ENCODE data around the gene AQP7. TPM values are rescaled to one million over a fixed set of nuclear protein-coding genes. Genes with fewer than 3 reads are reported as not detected.

The AQP7 gene
- total and polyA plus RNA-seq, 2 donors (not counting 1 experiment from before 2014, with no cell fraction given) = not detected

- H3K9ac ChIP-seq (ENCODE audit: low read length) = no peak overlapping the region
- H3K27me3 ChIP-seq (replicated peaks in 1 of 4; ENCODE audit: control extremely low read depth in 1 of 4, control insufficient read depth in 3 of 4, insufficient read depth in 4 of 4, low read length in 3 of 4) = peaks cover 0 to 3% (median 0%) of the 10 kb centered on the region in 4 experiments
- CTCF ChIA-PET = no interaction called here
- no peak overlapping the region for H3K27ac ChIP-seq (ENCODE audit: low read length in 2 of 2)
- intact Hi-C loops (cut with micrococcal nuclease) = no loop called here
- no peak for ATAC-seq (ENCODE audit: low read depth)
- no peaks in the 10 kb centered on the region for H3K79me2 ChIP-seq (ENCODE audit: control insufficient read depth, insufficient read depth, low read length)
- no peak overlapping the region for H2AFZ ChIP-seq (ENCODE audit: insufficient read depth, low read depth, low read length, poor library complexity, severe bottlenecking)
- no peak overlapping the region for H3K4me2 ChIP-seq (replicated peaks; ENCODE audit: low read depth, low read length, poor library complexity, severe bottlenecking)
- POLR2A ChIA-PET = no interaction called here
- TF ChIP-seq CTCF (IDR thresholded peaks at IDR 0.05) = no peak
- TF ChIP-seq EZH2 (IDR thresholded peaks at IDR 0.05; ENCODE audit: borderline replicate concordance, insufficient read depth, low read depth, low read length, poor library complexity, severe bottlenecking) = no peak
- H3K9me3 ChIP-seq (ENCODE audit: control extremely low read depth in 1 of 3, control insufficient read depth in 2 of 3, insufficient read depth in 1 of 3, low read length in 2 of 3) = no peaks in the 10 kb centered on the region
- no peak for DNase-seq
- no peak overlapping the region for H3K4me3 ChIP-seq (ENCODE audit: control extremely low read depth in 1 of 5, extremely low read depth in 1 of 5, insufficient read depth in 1 of 5, low read depth in 2 of 5, low read length in 4 of 5)
- WGBS (ENCODE audit: insufficient coverage) = 79% methylated on average over 4 of the region's 6 CpGs
- H4K20me1 ChIP-seq (ENCODE audit: control insufficient read depth, insufficient read depth, low read length, poor library complexity, severe bottlenecking) = no peaks in the 10 kb centered on the region
- H3K36me3 ChIP-seq (replicated peaks in 1 of 2; ENCODE audit: control extremely low read depth in 1 of 2, control insufficient read depth in 1 of 2, extremely low read depth in 1 of 2, insufficient read depth in 2 of 2, low read length in 1 of 2) = no peaks in the 10 kb centered on the region
- Mint-ChIP-seq H3K4me1 (peaks cover 4% of the 10 kb centered on the region), H3K9me3 (ENCODE audit: insufficient read depth) (no peaks in the 10 kb centered on the region), H3K4me3 (no peak overlapping the region), H3K27ac (no peak overlapping the region), H3K27me3 (peaks cover 5% of the 10 kb centered on the region)
- H3K4me1 ChIP-seq (ENCODE audit: control insufficient read depth in 2 of 2, insufficient read depth in 2 of 2, low read length in 2 of 2) = peaks cover 0 to 5% of the 10 kb centered on the region in 2 donors
Observed at GRCh38 chr9:33439731-33440130, 37.4 kb upstream of the AQP7 start.

GRCh38 chr9:33438926-33439680 lies 36.7 kb upstream of the AQP7 start:
- no peaks in the 10 kb centered on the region for H4K20me1 ChIP-seq (ENCODE audit: control insufficient read depth, insufficient read depth, low read length, poor library complexity, severe bottlenecking)
- no peaks in the 10 kb centered on the region for H3K79me2 ChIP-seq (ENCODE audit: control insufficient read depth, insufficient read depth, low read length)
- H3K4me2 ChIP-seq (replicated peaks; ENCODE audit: low read depth, low read length, poor library complexity, severe bottlenecking) = no peak overlapping the region
- DNase-seq (no peak), ATAC-seq (ENCODE audit: low read depth) (no peak)
- peaks cover 0 to 3% (median 0%) of the 10 kb centered on the region in 4 experiments for H3K27me3 ChIP-seq (replicated peaks in 1 of 4; ENCODE audit: control extremely low read depth in 1 of 4, control insufficient read depth in 3 of 4, insufficient read depth in 4 of 4, low read length in 3 of 4)
- WGBS (ENCODE audit: insufficient coverage) = 77% methylated on average over 4 of the region's 7 CpGs
- no peak for TF ChIP-seq EZH2 (IDR thresholded peaks at IDR 0.05; ENCODE audit: borderline replicate concordance, insufficient read depth, low read depth, low read length, poor library complexity, severe bottlenecking)
- TF ChIP-seq CTCF (IDR thresholded peaks at IDR 0.05) = no peak
- H3K4me1 Mint-ChIP-seq = peaks cover 4% of the 10 kb centered on the region
- H3K27ac Mint-ChIP-seq = no peak overlapping the region
- no peak overlapping the region for H3K27ac ChIP-seq (ENCODE audit: low read length in 2 of 2)
- H3K4me3 ChIP-seq (ENCODE audit: control extremely low read depth in 1 of 5, extremely low read depth in 1 of 5, insufficient read depth in 1 of 5, low read depth in 2 of 5, low read length in 4 of 5) = no peak overlapping the region
- no peaks in the 10 kb centered on the region for H3K9me3 ChIP-seq (ENCODE audit: control extremely low read depth in 1 of 3, control insufficient read depth in 2 of 3, insufficient read depth in 1 of 3, low read length in 2 of 3)
- no peaks in the 10 kb centered on the region for H3K9me3 Mint-ChIP-seq (ENCODE audit: insufficient read depth)
- ChIA-PET POLR2A (no interaction called here), CTCF (interaction anchor here (1.2 kb wide), 1 partner anchor 28 kb away, joined by 3 read pairs; no protein-coding TSS in a partner anchor)
- intact Hi-C loops (cut with micrococcal nuclease) = no loop called here
- H2AFZ ChIP-seq (ENCODE audit: insufficient read depth, low read depth, low read length, poor library complexity, severe bottlenecking) = no peak overlapping the region
- H3K36me3 ChIP-seq (replicated peaks in 1 of 2; ENCODE audit: control extremely low read depth in 1 of 2, control insufficient read depth in 1 of 2, extremely low read depth in 1 of 2, insufficient read depth in 2 of 2, low read length in 1 of 2) = no peaks in the 10 kb centered on the region
- peaks cover 5% of the 10 kb centered on the region for H3K27me3 Mint-ChIP-seq
- H3K4me1 ChIP-seq (ENCODE audit: control insufficient read depth in 2 of 2, insufficient read depth in 2 of 2, low read length in 2 of 2) = peaks cover 0 to 5% of the 10 kb centered on the region in 2 donors
- H3K9ac ChIP-seq (ENCODE audit: low read length) = no peak overlapping the region
- no peak overlapping the region for H3K4me3 Mint-ChIP-seq

Data from B cell (primary cell).